GM19099 (cell line): Measurements from ENCODE around the gene FXYD6.

ENCODE experiments used
- POLR2A ChIP-seq: IDR thresholded peaks from 3 replicates; pipeline ENCODE4 v1.6.1; 2011; ENCODE audit warnings: low read depth; ENCODE audit not compliant: insufficient read length; ENCODE audit errors: extremely low read depth

The FXYD6 gene

GRCh38 chr11:117818041-117818873, 58.2 kb downstream of the FXYD6 start:
- no peak for TF ChIP-seq POLR2A

- peak; percentile 67 for TF ChIP-seq POLR2A
These were observed 59.0 kb downstream of the FXYD6 start for GRCh38 chr11:117817368-117818040.

GRCh38 chr11:117816846-117817367, 59.6 kb downstream of the FXYD6 start:
- TF ChIP-seq POLR2A = no peak

GRCh38 chr11:117816151-117816741, 60.2 kb downstream of the FXYD6 start:
- TF ChIP-seq POLR2A = no peak

GRCh38 chr11:117815262-117815803, 61.1 kb downstream of the FXYD6 start:
- TF ChIP-seq POLR2A = peak; percentile 90

- peak; percentile 55 for TF ChIP-seq POLR2A
These were observed 61.6 kb downstream of the FXYD6 start for GRCh38 chr11:117814766-117815261.

GRCh38 chr11:117814204-117814765, 62.2 kb downstream of the FXYD6 start:
- no peak for TF ChIP-seq POLR2A

GRCh38 chr11:117809236-117810055, 67.0 kb downstream of the FXYD6 start:
- TF ChIP-seq POLR2A = no peak

- no peak for TF ChIP-seq POLR2A
These were observed 67.7 kb downstream of the FXYD6 start for GRCh38 chr11:117808784-117809183.

GRCh38 chr11:117807482-117808327, 68.8 kb downstream of the FXYD6 start:
- TF ChIP-seq POLR2A = no peak

- TF ChIP-seq POLR2A = no peak
These were observed 69.6 kb downstream of the FXYD6 start for GRCh38 chr11:117806846-117807245.

- no peak for TF ChIP-seq POLR2A
These were observed 71.4 kb downstream of the FXYD6 start for GRCh38 chr11:117805045-117805444.

GRCh38 chr11:117803896-117804295, 72.6 kb downstream of the FXYD6 start:
- TF ChIP-seq POLR2A = no peak

GRCh38 chr11:117799634-117800033, 76.8 kb downstream of the FXYD6 start:
- no peak for TF ChIP-seq POLR2A
